Fibroblast of lung (primary cell): Measurements from ENCODE around the gene SPATA33. TPM values are rescaled to one million over a fixed set of nuclear protein-coding genes. Genes with fewer than 3 reads are reported as not detected.

ENCODE experiments used
- DNase-seq, 2 donors: peaks; one replicate each; pipeline versions ENCODE4 v3.0.0 to v3.0.0-alpha.2; 2010; ENCODE audit warnings: low read depth in 2 of 2
- H2AFZ ChIP-seq: 2 replicates; pipeline ENCODE4 v1.5.1; 2012; ENCODE audit warnings: low read length, control low read depth, inconsistent platforms
- H3K27ac ChIP-seq: 2 replicates; pipeline ENCODE4 v1.5.1; 2011; ENCODE audit warnings: low read length, control low read depth; ENCODE audit not compliant: insufficient read depth
- H3K27me3 ChIP-seq: 2 replicates; pipeline ENCODE4 v1.5.1; 2011; ENCODE audit warnings: mild to moderate bottlenecking, low read length; ENCODE audit not compliant: control insufficient read depth, insufficient read depth
- H3K36me3 ChIP-seq: 2 replicates; pipeline ENCODE4 v1.5.1; 2011; ENCODE audit warnings: low read length; ENCODE audit not compliant: control insufficient read depth, insufficient read depth
- H3K4me1 ChIP-seq: 2 replicates; pipeline ENCODE4 v1.5.1; 2011; ENCODE audit warnings: low read length; ENCODE audit not compliant: control insufficient read depth, insufficient read depth; ENCODE audit errors: extremely low read depth
- H3K4me2 ChIP-seq: 2 replicates; pipeline ENCODE4 v1.5.1; 2011; ENCODE audit warnings: low read length, control low read depth; ENCODE audit not compliant: insufficient read depth; ENCODE audit errors: extremely low read depth
- H3K4me3 ChIP-seq, 4 experiments: fragments of 200-600 bp in 1 of 4; sonication (generic) in 1 of 4; replicated peaks in 1 of 4; 2 replicates each; pipeline ENCODE4 v1.5.1; 2011 to 2016; ENCODE audit warnings: low read length in 4 of 4, low read depth in 3 of 4, mild to moderate bottlenecking in 3 of 4, control low read depth in 2 of 4, inconsistent platforms in 1 of 4, mixed read lengths in 1 of 4; ENCODE audit not compliant: insufficient read depth in 1 of 4; ENCODE audit errors: control extremely low read depth in 1 of 4
- H3K79me2 ChIP-seq: 2 replicates; pipeline ENCODE4 v1.5.1; 2012; ENCODE audit warnings: mild to moderate bottlenecking, low read length, inconsistent platforms; ENCODE audit not compliant: control insufficient read depth, insufficient read depth
- H3K9ac ChIP-seq: 2 replicates; pipeline ENCODE4 v1.5.1; 2011; ENCODE audit warnings: mild to moderate bottlenecking, low read length, control low read depth; ENCODE audit not compliant: insufficient read depth
- H3K9me3 ChIP-seq: 2 replicates; pipeline ENCODE4 v1.5.1; 2012; ENCODE audit warnings: low read depth, low read length; ENCODE audit not compliant: control insufficient read depth, insufficient read depth
- H4K20me1 ChIP-seq: 2 replicates; pipeline ENCODE4 v1.5.1; 2011; ENCODE audit warnings: low read length; ENCODE audit not compliant: control insufficient read depth, insufficient read depth; ENCODE audit errors: extremely low read depth
- CTCF ChIP-seq, 2 donors: IDR thresholded peaks in 1 of 2; conservative IDR thresholded peaks in 1 of 2; 1 replicate in 1 of 2; 2 replicates in 1 of 2; pipeline ENCODE4 v1.5.1; 2011 to 2012; ENCODE audit warnings: low read length in 2 of 2, control low read depth in 1 of 2, inconsistent platforms in 1 of 2, low read depth in 1 of 2, mild to moderate bottlenecking in 1 of 2
- EZH2 ChIP-seq: IDR thresholded peaks from 2 replicates; pipeline ENCODE4 v1.5.1; 2012; ENCODE audit warnings: low read length, control low read depth, mild to moderate bottlenecking; ENCODE audit errors: missing control alignments
- polyA plus RNA-seq, 2 donors: library from polyadenylated mRNA; depleted of rRNA in 1 of 2; stranded (reverse) in 1 of 2; unstranded in 1 of 2; fragments of >200 nt; gene quantifications; 2 replicates each; pipeline ENCODE4 v1.2.1, GENCODE V29; 2011 to 2012; ENCODE audit warnings: missing spikeins in 1 of 2
- total RNA-seq: library from RNA; depleted of rRNA; stranded (reverse); fragments of >200 nt; gene quantifications from 2 replicates; pipeline ENCODE4 v1.2.1, GENCODE V29; 2014

Gene SPATA33
- total and polyA plus RNA-seq, 2 donors (not counting 1 experiment from before 2014, with no cell fraction given), result 2.0 to 2.8 TPM

GRCh38 chr16:89612415-89613166 lies 45.0 kb upstream of the SPATA33 start:
- H3K4me1 ChIP-seq, result no peaks in the 10 kb centered on the region
- no peaks in the 10 kb centered on the region for H3K79me2 ChIP-seq
- H3K9me3 ChIP-seq, result no peaks in the 10 kb centered on the region
- no peaks in the 10 kb centered on the region for H3K27me3 ChIP-seq
- H4K20me1 ChIP-seq, result no peaks in the 10 kb centered on the region
- H3K4me2 ChIP-seq, result no peak overlapping the region
- H3K9ac ChIP-seq, result no peak overlapping the region
- no peak for DNase-seq
- no peak overlapping the region for H3K27ac ChIP-seq
- no peak overlapping the region for H3K4me3 ChIP-seq
- no peak overlapping the region for H2AFZ ChIP-seq
- no peaks in the 10 kb centered on the region for H3K36me3 ChIP-seq
- no peak for TF ChIP-seq EZH2
- no peak for TF ChIP-seq CTCF (conservative IDR thresholded peaks at IDR 0.05 in 1 of 2, IDR thresholded peaks at IDR 0.05 in 1 of 2; ENCODE audit: low read depth in 1 of 2, low read length in 2 of 2)

DNA sequence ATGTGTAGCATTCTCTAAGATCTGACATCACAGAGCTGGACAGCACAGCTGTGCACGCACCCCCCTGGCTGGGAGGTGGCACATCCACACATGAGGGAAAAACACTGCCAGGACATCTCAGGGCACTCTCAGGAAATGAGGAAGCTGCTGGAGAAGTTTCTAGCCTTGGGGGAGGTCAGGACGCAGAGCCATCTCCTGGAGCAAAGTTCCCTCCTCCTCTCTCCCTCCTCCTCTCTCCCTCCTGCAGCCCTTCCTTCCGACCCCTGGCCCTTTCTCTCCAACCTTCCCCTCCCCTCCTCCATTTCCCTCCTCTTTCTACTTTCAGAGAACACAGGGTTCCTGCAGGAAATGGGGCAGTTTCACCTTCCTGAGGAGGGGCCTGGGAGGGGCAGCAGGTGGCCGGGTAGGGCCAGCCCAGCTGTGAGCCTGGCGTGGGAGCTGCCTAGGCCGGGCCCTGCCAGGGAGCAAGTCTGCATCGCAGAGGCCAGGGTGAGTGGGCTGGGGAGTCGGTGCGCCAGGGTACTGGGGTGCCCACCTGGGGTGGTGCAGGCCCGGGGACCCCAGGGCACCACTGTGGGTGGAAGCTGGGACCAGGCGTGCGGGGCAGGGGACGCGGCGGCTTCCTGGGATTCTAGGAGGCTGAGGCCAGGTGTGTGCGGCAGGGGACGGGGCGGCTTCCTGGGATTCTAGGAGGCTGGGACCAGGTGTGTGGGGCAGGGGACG lies 44.2 kb upstream of the SPATA33 start, which contains the start of gene DPEP1:
TSS of gene DPEP1 (plus strand) at position 412 of the 723 bp plus-strand sequence. CDS start 16,769 bp downstream, outside the sequence.
- Histone ChIP-seq H3K9ac (no peak within 1 kb of the TSS), H3K4me1 (no peaks in the 10 kb centered on the region), H3K4me3 (no peak within 1 kb of the TSS), H3K4me2 (no peak within 1 kb of the TSS), H3K79me2 (no peaks in the 10 kb centered on the region), H3K27me3 (no peaks in the 10 kb centered on the region), H2AFZ (no peak within 1 kb of the TSS), H3K27ac (no peak within 1 kb of the TSS), H4K20me1 (no peaks in the 10 kb centered on the region), H3K36me3 (no peaks in the 10 kb centered on the region), H3K9me3 (no peaks in the 10 kb centered on the region)
- no peak for DNase-seq
- TF ChIP-seq EZH2 (no peak), CTCF (conservative IDR thresholded peaks at IDR 0.05 in 1 of 2, IDR thresholded peaks at IDR 0.05 in 1 of 2; ENCODE audit: low read depth in 1 of 2, low read length in 2 of 2) (no peak)

GRCh38 chr16:89613954-89614459 lies 43.6 kb upstream of the SPATA33 start:
- no peak overlapping the region for H2AFZ ChIP-seq
- no peak for TF ChIP-seq CTCF (conservative IDR thresholded peaks at IDR 0.05 in 1 of 2, IDR thresholded peaks at IDR 0.05 in 1 of 2; ENCODE audit: low read depth in 1 of 2, low read length in 2 of 2)
- no peak for TF ChIP-seq EZH2
- DNase-seq, result no peak
- no peaks in the 10 kb centered on the region for H3K36me3 ChIP-seq
- H3K27ac ChIP-seq, result no peak overlapping the region
- no peaks in the 10 kb centered on the region for H3K4me1 ChIP-seq
- no peaks in the 10 kb centered on the region for H3K27me3 ChIP-seq
- no peak overlapping the region for H3K4me2 ChIP-seq
- H3K79me2 ChIP-seq, result no peaks in the 10 kb centered on the region
- H3K9me3 ChIP-seq, result no peaks in the 10 kb centered on the region
- no peak overlapping the region for H3K9ac ChIP-seq
- no peaks in the 10 kb centered on the region for H4K20me1 ChIP-seq
- no peak overlapping the region for H3K4me3 ChIP-seq
